Neuron (in vitro differentiated cells): ENCODE results near the gene METRN.

Source experiments
- H2AFZ ChIP-seq: one replicate; pipeline ENCODE4 v1.6.1; 2013; ENCODE audit warnings: low read depth, mild to moderate bottlenecking, inconsistent platforms, low read length, moderate library complexity
- H3K27me3 ChIP-seq: one replicate; pipeline ENCODE4 v1.6.1; 2013; ENCODE audit warnings: low read length; ENCODE audit not compliant: insufficient read depth
- H3K36me3 ChIP-seq: one replicate; pipeline ENCODE4 v1.6.1; 2013; ENCODE audit warnings: low read length; ENCODE audit not compliant: insufficient read depth
- H3K4me1 ChIP-seq: one replicate; pipeline ENCODE4 v1.6.1; 2013; ENCODE audit warnings: low read length; ENCODE audit not compliant: insufficient read depth
- H3K4me3 ChIP-seq: 2 replicates; pipeline ENCODE4 v1.5.1; 2013; ENCODE audit warnings: mild to moderate bottlenecking, low read length, moderate library complexity
- H3K9me3 ChIP-seq: one replicate; pipeline ENCODE4 v1.6.1; 2013; ENCODE audit warnings: low read length

The METRN gene

GRCh38 chr16:766008-766819, 51.3 kb downstream of the METRN start:
- Histone ChIP-seq H3K27me3 (no peaks in the 10 kb centered on the region), H3K4me3 (no peak overlapping the region), H3K36me3 (no peaks in the 10 kb centered on the region), H2AFZ (no peak overlapping the region), H3K9me3 (no peaks in the 10 kb centered on the region), H3K4me1 (no peaks in the 10 kb centered on the region)

GRCh38 chr16:766820-767640, 52.1 kb downstream of the METRN start:
- Histone ChIP-seq H3K4me1 (no peaks in the 10 kb centered on the region), H3K27me3 (no peaks in the 10 kb centered on the region), H2AFZ (no peak overlapping the region), H3K4me3 (no peak overlapping the region), H3K9me3 (no peaks in the 10 kb centered on the region), H3K36me3 (no peaks in the 10 kb centered on the region)

- Histone ChIP-seq H3K36me3 (no peaks in the 10 kb centered on the region), H3K4me3 (no peak overlapping the region), H3K27me3 (no peaks in the 10 kb centered on the region), H2AFZ (no peak overlapping the region), H3K4me1 (no peaks in the 10 kb centered on the region), H3K9me3 (no peaks in the 10 kb centered on the region)
Measured at GRCh38 chr16:767743-768235, 52.9 kb downstream of the METRN start.

- H3K9me3 ChIP-seq = no peaks in the 10 kb centered on the region
- no peaks in the 10 kb centered on the region for H3K36me3 ChIP-seq
- H3K4me3 ChIP-seq = no peak overlapping the region
- H3K4me1 ChIP-seq = no peaks in the 10 kb centered on the region
- no peaks in the 10 kb centered on the region for H3K27me3 ChIP-seq
- H2AFZ ChIP-seq = no peak overlapping the region
Measured at GRCh38 chr16:768428-768827, 53.5 kb downstream of the METRN start.
